Mesothelial cell of epicardium (in vitro differentiated cells): ENCODE data around the gene GPR3. TPM values are rescaled to one million over a fixed set of nuclear protein-coding genes. Genes with fewer than 3 reads are reported as not detected.

Experiments used
- DNase-seq, 2 experiments: peaks; one replicate each; pipeline ENCODE4 v3.0.0; 2021; ENCODE audit warnings: low spot score in 2 of 2; ENCODE audit not compliant: unreplicated experiment in 2 of 2
- H3K27ac Mint-ChIP-seq: 2 replicates; pipeline ENCODE4 v1.8.0; 2021; ENCODE audit warnings: mixed read lengths
- H3K27me3 Mint-ChIP-seq: 2 replicates; pipeline ENCODE4 v1.8.0; 2021; ENCODE audit warnings: low read depth, mixed read lengths
- H3K36me3 Mint-ChIP-seq: 2 replicates; pipeline ENCODE4 v1.8.0; 2021; ENCODE audit warnings: mixed read lengths
- H3K4me1 Mint-ChIP-seq: 2 replicates; pipeline ENCODE4 v1.8.0; 2021; ENCODE audit warnings: mixed read lengths
- H3K4me3 Mint-ChIP-seq: 2 replicates; pipeline ENCODE4 v1.8.0; 2021; ENCODE audit warnings: mild to moderate bottlenecking, moderate library complexity, mixed read lengths
- H3K9me3 Mint-ChIP-seq: 2 replicates; pipeline ENCODE4 v1.8.0; 2021; ENCODE audit warnings: mixed read lengths
- total RNA-seq: library from RNA; stranded (reverse); gene quantifications from 3 replicates; pipeline ENCODE4 v1.2.1, GENCODE V29; 2021
- TF ChIP-seq, protein P1 (sequence below): fragments of 200-600 bp; sonication (generic); IDR thresholded peaks from one replicate; pipeline ENCODE4 v1.5.0; 2021; ENCODE audit warnings: antibody characterized with exemption; ENCODE audit not compliant: unreplicated experiment

GPR3 gene
- total RNA-seq, 1 donor from 2014 or later, result 1.7 TPM

DNA sequence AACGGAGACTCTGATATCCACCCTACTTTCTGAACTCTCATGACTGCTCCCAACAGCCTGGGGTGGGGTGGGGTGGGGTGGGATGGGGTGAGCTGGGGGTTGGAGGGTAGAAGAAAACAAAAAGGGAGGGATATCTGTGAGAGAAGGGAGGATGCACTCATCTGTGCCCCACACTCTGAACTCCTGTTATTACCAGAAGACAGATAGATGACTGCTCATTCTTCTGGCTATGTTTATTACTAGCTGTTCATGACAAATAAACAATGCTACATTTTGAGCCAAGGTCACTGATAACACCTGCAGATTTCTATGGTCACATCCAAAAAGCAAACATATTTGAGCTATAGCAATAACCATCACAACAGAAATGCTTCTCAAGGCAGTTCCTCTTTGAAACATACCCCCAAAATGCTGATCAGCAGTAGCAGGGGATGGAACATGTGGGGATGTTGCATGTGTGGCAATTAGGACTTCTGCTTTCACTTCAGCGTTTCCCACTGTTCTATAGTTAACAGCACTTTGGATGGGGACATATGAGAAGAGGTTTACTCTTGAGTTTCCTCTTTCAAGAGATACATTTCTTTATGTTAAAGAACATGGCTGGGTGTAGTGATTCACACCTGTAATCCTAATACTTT lies 43.3 kb downstream of the GPR3 start:
- H3K27me3 Mint-ChIP-seq, result no peaks in the 10 kb centered on the region
- H3K4me3 Mint-ChIP-seq, result no peak overlapping the region
- peaks cover 3% of the 10 kb centered on the region for H3K36me3 Mint-ChIP-seq
- no peak for DNase-seq
- no peaks in the 10 kb centered on the region for H3K9me3 Mint-ChIP-seq
- TF ChIP-seq, protein P1, sequence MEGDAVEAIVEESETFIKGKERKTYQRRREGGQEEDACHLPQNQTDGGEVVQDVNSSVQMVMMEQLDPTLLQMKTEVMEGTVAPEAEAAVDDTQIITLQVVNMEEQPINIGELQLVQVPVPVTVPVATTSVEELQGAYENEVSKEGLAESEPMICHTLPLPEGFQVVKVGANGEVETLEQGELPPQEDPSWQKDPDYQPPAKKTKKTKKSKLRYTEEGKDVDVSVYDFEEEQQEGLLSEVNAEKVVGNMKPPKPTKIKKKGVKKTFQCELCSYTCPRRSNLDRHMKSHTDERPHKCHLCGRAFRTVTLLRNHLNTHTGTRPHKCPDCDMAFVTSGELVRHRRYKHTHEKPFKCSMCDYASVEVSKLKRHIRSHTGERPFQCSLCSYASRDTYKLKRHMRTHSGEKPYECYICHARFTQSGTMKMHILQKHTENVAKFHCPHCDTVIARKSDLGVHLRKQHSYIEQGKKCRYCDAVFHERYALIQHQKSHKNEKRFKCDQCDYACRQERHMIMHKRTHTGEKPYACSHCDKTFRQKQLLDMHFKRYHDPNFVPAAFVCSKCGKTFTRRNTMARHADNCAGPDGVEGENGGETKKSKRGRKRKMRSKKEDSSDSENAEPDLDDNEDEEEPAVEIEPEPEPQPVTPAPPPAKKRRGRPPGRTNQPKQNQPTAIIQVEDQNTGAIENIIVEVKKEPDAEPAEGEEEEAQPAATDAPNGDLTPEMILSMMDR, result no peak
- H3K4me1 Mint-ChIP-seq, result peaks cover 38% of the 10 kb centered on the region
- H3K27ac Mint-ChIP-seq, result peak overlapping the region; percentile 59

DNA sequence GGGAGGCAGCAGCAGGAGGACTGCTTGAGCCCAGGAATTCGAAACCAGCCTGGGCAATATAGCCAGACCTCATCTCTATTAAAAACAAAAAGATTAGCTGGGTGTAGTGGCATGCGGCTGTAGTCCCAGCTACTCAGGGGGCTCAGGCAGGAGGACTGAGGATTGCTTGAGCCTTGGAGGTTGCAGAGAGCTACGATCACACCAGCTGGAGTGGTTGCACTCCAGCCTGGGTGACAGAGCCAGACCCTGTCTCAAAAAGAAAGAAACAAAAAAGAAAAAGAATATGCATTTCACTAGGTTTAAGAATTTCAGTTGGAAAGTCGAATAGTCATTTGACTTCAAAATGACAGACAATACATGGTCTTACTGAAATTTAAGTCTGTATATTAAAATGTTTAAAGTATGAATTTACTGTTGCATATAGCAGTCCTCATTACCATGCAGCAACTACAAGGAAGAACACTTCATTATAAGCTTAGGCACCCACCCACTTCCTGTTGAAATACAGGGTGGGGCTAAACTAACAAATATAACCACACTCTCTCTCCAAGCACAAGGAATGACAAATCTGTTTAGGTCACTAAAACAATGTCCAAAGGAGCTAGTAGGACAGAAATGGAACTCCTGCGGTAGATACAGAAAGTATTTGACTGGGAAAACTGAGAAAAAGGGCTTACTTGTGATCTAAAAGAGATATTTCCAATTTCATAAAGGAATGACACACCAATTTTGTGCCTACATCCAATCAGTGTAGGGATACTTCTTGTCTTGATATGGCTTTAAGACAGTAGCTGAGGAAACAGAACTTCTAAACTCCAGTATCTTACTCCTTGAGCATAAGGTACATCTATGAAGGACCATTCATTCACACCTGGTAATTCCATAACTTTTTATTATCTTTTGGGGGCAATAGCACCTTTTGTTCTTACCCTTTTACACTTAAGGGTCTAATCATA lies 44.1 kb downstream of the GPR3 start:
- TF ChIP-seq, protein P1, result no peak
- Mint-ChIP-seq H3K4me1 (peaks cover 35% of the 10 kb centered on the region), H3K36me3 (peaks cover 3% of the 10 kb centered on the region), H3K4me3 (no peak overlapping the region), H3K9me3 (no peaks in the 10 kb centered on the region), H3K27ac (peak overlapping the region; percentile 59), H3K27me3 (no peaks in the 10 kb centered on the region)
- DNase-seq, result no peak

DNA sequence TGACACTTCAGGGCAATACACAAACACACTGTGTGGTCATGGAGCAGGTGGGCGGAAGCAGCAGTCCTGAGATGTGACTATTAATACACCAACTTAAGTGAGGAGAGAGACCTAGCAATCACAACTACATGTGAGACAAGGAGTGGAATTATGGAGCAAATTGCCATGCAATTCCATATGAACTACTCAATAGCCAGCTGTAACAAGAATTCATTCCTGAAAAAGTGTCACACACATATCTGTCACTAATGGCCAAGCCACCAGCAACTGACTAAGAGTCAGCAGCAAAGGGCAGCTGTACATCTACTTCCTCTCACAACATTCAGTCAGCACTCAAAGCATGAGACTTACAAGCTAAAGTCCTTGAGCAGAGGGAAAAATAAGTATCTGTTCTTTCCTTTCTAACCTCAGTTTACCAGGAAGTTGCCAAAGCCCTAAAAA lies 46.2 kb downstream of the GPR3 start:
- TF ChIP-seq, protein P1, result no peak
- no peaks in the 10 kb centered on the region for H3K27me3 Mint-ChIP-seq
- H3K36me3 Mint-ChIP-seq, result peaks cover 3% of the 10 kb centered on the region
- no peak overlapping the region for H3K27ac Mint-ChIP-seq
- H3K9me3 Mint-ChIP-seq, result no peaks in the 10 kb centered on the region
- H3K4me1 Mint-ChIP-seq, result peaks cover 33% of the 10 kb centered on the region
- no peak for DNase-seq
- no peak overlapping the region for H3K4me3 Mint-ChIP-seq

DNA sequence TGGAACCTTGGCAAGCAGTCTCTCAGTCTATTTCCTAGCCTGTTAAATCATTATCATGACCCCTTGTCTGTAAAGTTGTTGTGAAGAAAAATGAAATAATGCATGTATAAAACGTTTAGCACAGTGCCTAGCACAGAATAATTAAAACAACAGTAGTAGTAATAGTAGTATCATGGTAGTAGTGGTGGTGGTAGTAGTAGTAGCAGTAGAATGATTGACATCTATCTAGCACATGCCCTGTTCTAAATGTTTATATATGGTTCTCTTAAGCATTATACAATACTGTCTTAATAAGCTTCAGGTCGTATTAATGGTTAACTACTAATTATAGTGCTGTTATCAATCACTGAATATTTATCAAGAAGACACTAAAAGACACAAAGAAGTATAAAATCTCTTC lies 46.7 kb downstream of the GPR3 start:
- Mint-ChIP-seq H3K27ac (no peak overlapping the region), H3K27me3 (no peaks in the 10 kb centered on the region), H3K36me3 (peaks cover 3% of the 10 kb centered on the region), H3K4me3 (no peak overlapping the region), H3K9me3 (no peaks in the 10 kb centered on the region), H3K4me1 (peaks cover 28% of the 10 kb centered on the region)
- no peak for DNase-seq
- TF ChIP-seq, protein P1, result no peak

DNA sequence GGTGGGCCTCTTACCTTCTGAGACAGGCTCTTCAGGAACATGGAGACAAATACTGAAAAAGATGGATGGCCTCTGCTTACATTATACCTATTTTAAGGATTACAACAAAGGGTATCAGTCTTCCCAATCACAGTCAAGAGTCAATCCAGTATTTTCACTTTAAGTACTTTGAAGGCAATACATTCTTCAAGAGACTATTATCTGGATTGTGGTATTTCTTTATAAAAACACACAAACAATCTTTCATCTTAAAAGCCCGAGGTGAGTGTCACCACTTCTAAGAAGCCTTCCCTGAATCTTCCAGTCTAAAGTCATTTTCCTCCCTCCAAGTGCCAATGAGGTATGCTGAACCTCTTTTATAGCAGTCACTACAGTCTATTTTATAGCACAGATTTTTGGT lies 52.2 kb downstream of the GPR3 start:
- TF ChIP-seq, protein P1, result no peak
- H3K27ac Mint-ChIP-seq, result peak overlapping the region; percentile 25
- DNase-seq, result no peak
- H3K9me3 Mint-ChIP-seq, result no peaks in the 10 kb centered on the region
- H3K4me3 Mint-ChIP-seq, result no peak overlapping the region
- H3K4me1 Mint-ChIP-seq, result peaks cover 28% of the 10 kb centered on the region
- no peaks in the 10 kb centered on the region for H3K27me3 Mint-ChIP-seq
- peaks cover 14% of the 10 kb centered on the region for H3K36me3 Mint-ChIP-seq

Other genes starting within 250 kb of the GPR3 start
- gene SLC9A1, start 237.5 kb upstream of the GPR3 start, total RNA-seq, result 32.5 to 34.6 TPM (median 33.9 TPM) in 3 replicates
- 40.2 to 42.2 TPM (median 41.3 TPM) in 3 replicates for gene WDTC1, start 158.0 kb upstream of the GPR3 start, total RNA-seq
- gene TMEM222, start 70.5 kb upstream of the GPR3 start, total RNA-seq, result 36.0 to 39.1 TPM (median 37.2 TPM) in 3 replicates
- gene SYTL1, start 50.6 kb upstream of the GPR3 start, total RNA-seq, result 41.0 to 42.8 TPM (median 42.2 TPM) in 3 replicates
- 10.3 to 13.7 TPM (median 11.8 TPM) in 3 replicates for gene MAP3K6, start 25.7 kb upstream of the GPR3 start, total RNA-seq
- 0.22 to 0.24 TPM in 2 of 3 replicates, not detected in the other for gene FCN3, start 17.8 kb upstream of the GPR3 start, total RNA-seq
- gene CD164L2, start 9.3 kb upstream of the GPR3 start, total RNA-seq, result 0.45 to 1.3 TPM (median 0.61 TPM) in 3 replicates
- 97.8 to 102 TPM (median 99.3 TPM) in 3 replicates for gene WASF2, start 97.5 kb downstream of the GPR3 start, total RNA-seq
- 71.4 to 73.5 TPM (median 72.1 TPM) in 3 replicates for gene AHDC1, start 211.5 kb downstream of the GPR3 start, total RNA-seq
- gene FGR, start 242.6 kb downstream of the GPR3 start, total RNA-seq, result 0.11 to 0.53 TPM (median 0.20 TPM) in 3 replicates